Occipital lobe (tissue), 2 donors: ENCODE measurements around the gene MEA1. TPM values are rescaled to one million over a fixed set of nuclear protein-coding genes. Genes with fewer than 3 reads are reported as not detected.

Source experiments
- DNase-seq: peaks from one replicate; lab custom pipeline; 2025; lab: John Stamatoyannopoulos, UW
- total RNA-seq: library from RNA; depleted of rRNA; stranded (reverse); fragments of >200 nt; gene quantifications from one replicate; pipeline ENCODE4 v1.2.3, GENCODE V29; 2014

MEA1 gene
- total RNA-seq, 1 donor from 2014 or later = 27.8 TPM

GRCh38 chr6:42973926-42974325 is 39.8 kb downstream of the MEA1 start:
- DNase-seq = no peak

GRCh38 chr6:42971746-42972327 is 41.9 kb downstream of the MEA1 start:
- DNase-seq = no peak

GRCh38 chr6:42970871-42971612 is 42.7 kb downstream of the MEA1 start:
- no peak for DNase-seq

GRCh38 chr6:42969934-42970333 is 43.8 kb downstream of the MEA1 start:
- no peak for DNase-seq

GRCh38 chr6:42969431-42969830 is 44.3 kb downstream of the MEA1 start:
- DNase-seq = no peak

- DNase-seq = no peak
Observed at GRCh38 chr6:42968783-42969182, 45.0 kb downstream of the MEA1 start.

- DNase-seq = no peak
Observed at GRCh38 chr6:42968126-42968701, 45.5 kb downstream of the MEA1 start.

GRCh38 chr6:42967228-42967627 is 46.5 kb downstream of the MEA1 start:
- DNase-seq = no peak

- no peak for DNase-seq
Observed at GRCh38 chr6:42966571-42966970, 47.2 kb downstream of the MEA1 start.

GRCh38 chr6:42963855-42964605 is 49.7 kb downstream of the MEA1 start:
- DNase-seq = no peak

- DNase-seq = no peak
Observed at GRCh38 chr6:42963179-42963854, 50.4 kb downstream of the MEA1 start.

- no peak for DNase-seq
Observed at GRCh38 chr6:42962502-42963178, 51.1 kb downstream of the MEA1 start.

GRCh38 chr6:42962096-42962495 is 51.6 kb downstream of the MEA1 start:
- DNase-seq = no peak

Other genes with a start within 250 kb of the MEA1 start
- 28.2 TPM for gene BICRAL, start 231.9 kb downstream of the MEA1 start, total RNA-seq
- 156 TPM for gene RPL7L1, start 134.3 kb downstream of the MEA1 start, total RNA-seq
- gene PTCRA, start 97.9 kb downstream of the MEA1 start, total RNA-seq = not detected
- 24.6 TPM for gene CNPY3, start 84.5 kb downstream of the MEA1 start, total RNA-seq
- gene GNMT, start 53.2 kb downstream of the MEA1 start, total RNA-seq = not detected
- 24.0 TPM for gene PEX6, start 34.8 kb downstream of the MEA1 start, total RNA-seq
- 33.2 TPM for gene PPP2R5D, start 29.4 kb downstream of the MEA1 start, total RNA-seq
- 145 TPM for gene KLHDC3, start 303 bp upstream of the MEA1 start, total RNA-seq
- gene RRP36, start 7.7 kb upstream of the MEA1 start, total RNA-seq = 52.3 TPM
- gene CUL7, start 39.9 kb upstream of the MEA1 start, total RNA-seq = 12.8 TPM
- gene MRPL2, start 45.5 kb upstream of the MEA1 start, total RNA-seq = 8.9 TPM
- gene KLC4, start 45.7 kb upstream of the MEA1 start, total RNA-seq = 20.7 TPM
- gene PTK7, start 62.4 kb upstream of the MEA1 start, total RNA-seq = 26.0 TPM
- gene SRF, start 157.3 kb upstream of the MEA1 start, total RNA-seq = 11.9 TPM
- gene CUL9, start 168.2 kb upstream of the MEA1 start, total RNA-seq = 23.9 TPM
- gene DNPH1, start 215.5 kb upstream of the MEA1 start, total RNA-seq = 16.1 TPM
- 13.1 TPM for gene TTBK1, start 229.5 kb upstream of the MEA1 start, total RNA-seq